T-cell (primary cell): Measurements from ENCODE around the gene UTRN. TPM values are rescaled to one million over a fixed set of nuclear protein-coding genes. Genes with fewer than 3 reads are reported as not detected.

Experiments
- ATAC-seq, 4 experiments: fragments of 200-7000 bp in 3 of 4; fragments of 150-1000 bp in 1 of 4; cut with Tn5 transposase; replicated peaks in 1 of 4; 1 replicate in 3 of 4; 2 replicates in 1 of 4; pipeline ENCODE4 v1.10.0; 2021; ENCODE audit warnings: moderate library complexity in 3 of 4, mild to moderate bottlenecking in 2 of 4, moderate number of reproducible peaks in 1 of 4
- CTCF ChIA-PET, 2 donors: fragments of 300-600 bp; sonication (Branson Sonifier 250); formaldehyde crosslinking; loops; one replicate each; lab custom pipeline; 2022; ENCODE audit warnings: antibody characterized with exemption in 2 of 2; lab: Charles Lee
- POLR2A ChIA-PET, 2 donors: fragments of 300-600 bp; sonication (Branson Sonifier 250); formaldehyde crosslinking; loops; one replicate each; lab custom pipeline; 2022; ENCODE audit warnings: antibody characterized with exemption in 2 of 2; lab: Charles Lee
- DNase-seq, 35 experiments: peaks; one replicate each; pipeline versions ENCODE4 v3.0.0 to v3.0.0-alpha.2; 2013 to 2023
- H3K27ac ChIP-seq: one replicate; pipeline ENCODE4 v1.5.1; 2013; ENCODE audit warnings: low read length
- H3K27me3 ChIP-seq, 2 experiments: replicated peaks in 1 of 2; 1 replicate in 1 of 2; 2 replicates in 1 of 2; pipeline versions ENCODE4 v1.6.1 to v1.7.0; 2013; ENCODE audit warnings: low read length in 1 of 2, mixed read lengths in 1 of 2; ENCODE audit not compliant: control insufficient read depth in 2 of 2, insufficient read depth in 2 of 2; ENCODE audit errors: extremely low read depth in 1 of 2
- H3K36me3 ChIP-seq, 2 donors: 1 replicate in 1 of 2; 2 replicates in 1 of 2; pipeline versions ENCODE4 v1.6.1 to v1.7.0; 2013; ENCODE audit warnings: low read length in 1 of 2; ENCODE audit not compliant: control insufficient read depth in 2 of 2, insufficient read depth in 1 of 2; ENCODE audit errors: extremely low read depth in 1 of 2
- H3K4me1 ChIP-seq, 2 experiments: 1 replicate in 1 of 2; 2 replicates in 1 of 2; pipeline versions ENCODE4 v1.6.1 to v1.7.0; 2013; ENCODE audit warnings: low read length in 2 of 2, mixed read lengths in 1 of 2; ENCODE audit not compliant: insufficient read depth in 2 of 2, control insufficient read depth in 1 of 2; ENCODE audit errors: extremely low read depth in 1 of 2
- H3K4me3 ChIP-seq, 2 donors: 1 replicate in 1 of 2; 2 replicates in 1 of 2; pipeline versions ENCODE4 v1.5.1 to v1.7.0; 2013; ENCODE audit warnings: mild to moderate bottlenecking in 2 of 2, low read length in 1 of 2, moderate library complexity in 1 of 2; ENCODE audit not compliant: control insufficient read depth in 1 of 2; ENCODE audit errors: extremely low read depth in 1 of 2
- H3K9me3 ChIP-seq: 2 replicates; pipeline ENCODE4 v1.7.0; 2013
- H3K27ac Mint-ChIP-seq, 2 donors: one replicate each; pipeline ENCODE4 v1.8.0; 2020 to 2021; ENCODE audit warnings: mild to moderate bottlenecking in 2 of 2, mixed read lengths in 2 of 2
- H3K27me3 Mint-ChIP-seq, 2 donors: one replicate each; pipeline ENCODE4 v1.8.0; 2021 to 2022; ENCODE audit warnings: mixed read lengths in 2 of 2
- H3K36me3 Mint-ChIP-seq: one replicate; pipeline ENCODE4 v1.8.0; 2021; ENCODE audit warnings: mixed read lengths
- H3K4me1 Mint-ChIP-seq, 3 donors: one replicate each; pipeline ENCODE4 v1.8.0; 2020 to 2022; ENCODE audit warnings: mixed read lengths in 3 of 3, mild to moderate bottlenecking in 1 of 3
- H3K4me3 Mint-ChIP-seq, 3 donors: one replicate each; pipeline ENCODE4 v1.8.0; 2020 to 2022; ENCODE audit warnings: mild to moderate bottlenecking in 3 of 3, mixed read lengths in 3 of 3, moderate library complexity in 3 of 3
- H3K9me3 Mint-ChIP-seq, 3 donors: one replicate each; pipeline ENCODE4 v1.8.0; 2020 to 2022; ENCODE audit warnings: mixed read lengths in 3 of 3
- WGBS: methylation state at CpG from one replicate; pipeline ENCODE4 v1.1.5; 2013; ENCODE audit warnings: missing lambda C conversion rate; ENCODE audit not compliant: insufficient coverage; 5-methylcytosine and 5-hydroxymethylcytosine counted together
- total RNA-seq, 35 experiments: library from RNA in 6 of 35; stranded (reverse) in 6 of 35; fragments of 120-200 nt in 1 of 35; gene quantifications; one replicate each; pipeline versions ENCODE4 v1.2.1 to v1.2.4 and lab custom pipeline; 2013 to 2026

UTRN gene
- total RNA-seq, 5 donors from 2014 or later (not counting 1 experiment from before 2014, with no cell fraction given): 130 to 247 (median 164) TPM

DNA sequence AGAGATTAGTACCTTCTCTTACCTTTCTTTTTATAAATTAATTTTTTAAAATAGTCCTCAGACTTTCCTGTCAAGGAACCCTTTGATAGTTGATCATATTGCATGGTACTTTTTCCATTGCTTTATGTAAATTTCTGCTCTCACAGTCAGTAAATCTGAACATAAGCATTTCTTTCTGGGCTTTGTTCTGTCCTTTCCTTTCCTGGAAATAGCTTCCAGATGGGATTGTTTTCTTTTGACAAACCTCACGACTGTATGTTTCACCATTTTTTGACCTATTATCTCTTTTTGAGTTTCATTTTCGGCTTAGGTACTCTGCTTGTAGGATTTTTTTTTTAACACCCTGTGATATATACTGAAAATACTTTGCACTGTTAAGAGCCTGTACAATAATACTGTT lies 32.6 kb downstream of the UTRN start:
- Histone ChIP-seq H3K4me3 (no peak overlapping the region), H3K36me3 (no peaks in the 10 kb centered on the region), H3K9me3 (no peaks in the 10 kb centered on the region), H3K27me3 (no peaks in the 10 kb centered on the region), H3K4me1 (no peaks in the 10 kb centered on the region), H3K27ac (no peak overlapping the region)
- Mint-ChIP-seq H3K27me3 (no peaks in the 10 kb centered on the region), H3K36me3 (no peaks in the 10 kb centered on the region), H3K9me3 (no peaks in the 10 kb centered on the region), H3K27ac (no peak overlapping the region), H3K4me1 (peaks cover 9 to 10% (median 9%) of the 10 kb centered on the region in 3 donors), H3K4me3 (no peak overlapping the region)
- no peak for DNase-seq
- CTCF ChIA-PET: no interaction called here
- ATAC-seq: no peak
- WGBS: no CpG with 5 or more reads among the region's 2 CpGs
- POLR2A ChIA-PET: interaction anchor here in 1 of 2 donors (1.2 kb wide), 1 partner anchor 27 kb away, joined by 3 read pairs; no protein-coding TSS in a partner anchor

DNA sequence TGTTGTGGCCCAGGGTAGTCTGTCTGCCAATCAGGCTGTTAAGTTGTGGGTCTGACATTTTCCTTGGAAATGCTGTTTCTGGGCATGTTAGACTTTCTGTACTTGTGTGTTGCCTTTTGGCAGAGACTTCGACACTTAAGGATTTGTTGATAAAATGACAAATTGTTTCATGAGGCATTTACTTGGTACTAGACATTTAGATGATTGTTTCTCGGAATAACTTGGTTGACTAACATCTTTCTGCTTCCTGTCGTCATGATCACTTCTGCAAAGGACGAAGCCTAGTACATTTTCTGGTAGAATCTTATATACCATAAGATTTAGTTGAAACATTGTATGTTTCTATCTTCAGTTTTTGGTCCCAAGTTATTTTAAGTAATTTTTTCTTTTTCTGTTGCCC lies 34.1 kb downstream of the UTRN start:
- no peak overlapping the region for H3K27ac ChIP-seq
- Mint-ChIP-seq H3K27me3 (no peaks in the 10 kb centered on the region), H3K27ac (no peak overlapping the region), H3K9me3 (no peaks in the 10 kb centered on the region), H3K4me1 (peaks cover 9 to 10% (median 9%) of the 10 kb centered on the region in 3 donors), H3K4me3 (no peak overlapping the region), H3K36me3 (no peaks in the 10 kb centered on the region)
- no peak overlapping the region for H3K4me3 ChIP-seq
- ATAC-seq (no peak), DNase-seq (no peak)
- WGBS: 100% methylated on average over 1 of the region's 4 CpGs
- ChIA-PET POLR2A (interaction anchor here in 1 of 2 donors (0.6 kb wide), 1 partner anchor 191 kb away, joined by 3 read pairs; no protein-coding TSS in a partner anchor), CTCF (interaction anchor here in 1 of 2 donors (0.6 kb wide), 1 partner anchor 87 kb away, joined by 3 read pairs; no protein-coding TSS in a partner anchor)
- H3K27me3 ChIP-seq: no peaks in the 10 kb centered on the region
- H3K9me3 ChIP-seq: no peaks in the 10 kb centered on the region
- no peaks in the 10 kb centered on the region for H3K36me3 ChIP-seq
- no peaks in the 10 kb centered on the region for H3K4me1 ChIP-seq

DNA sequence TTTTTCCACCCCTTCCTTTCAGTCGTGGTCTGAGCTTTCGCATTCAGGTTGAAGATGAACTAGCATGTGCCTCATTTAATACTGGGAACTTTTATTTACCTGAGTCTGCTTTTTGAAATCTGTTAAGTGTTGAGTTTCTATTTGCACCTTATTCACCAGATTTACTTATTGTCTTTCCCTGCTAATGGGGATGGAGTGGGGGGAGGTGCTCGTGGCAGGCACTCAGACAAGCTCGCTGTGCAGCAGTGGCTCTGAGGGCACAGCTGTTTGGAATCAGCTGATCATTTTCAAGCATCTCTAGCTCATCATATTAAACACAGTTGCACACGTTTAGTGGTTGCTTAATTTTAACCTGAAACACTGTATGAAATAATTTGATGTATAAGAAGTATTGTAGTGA lies 35.6 kb downstream of the UTRN start:
- H3K4me1 Mint-ChIP-seq: peaks cover 9 to 13% (median 13%) of the 10 kb centered on the region in 3 donors
- no CpG with 5 or more reads among the region's 5 CpGs for WGBS
- Histone ChIP-seq H3K4me3 (no peak overlapping the region), H3K27ac (no peak overlapping the region), H3K4me1 (no peaks in the 10 kb centered on the region), H3K9me3 (no peaks in the 10 kb centered on the region), H3K27me3 (no peaks in the 10 kb centered on the region), H3K36me3 (no peaks in the 10 kb centered on the region)
- POLR2A ChIA-PET: no interaction called here
- H3K36me3 Mint-ChIP-seq: no peaks in the 10 kb centered on the region
- no peaks in the 10 kb centered on the region for H3K27me3 Mint-ChIP-seq
- DNase-seq: no peak
- peak overlapping the region in 1 of 2 donors; percentile 28 for H3K27ac Mint-ChIP-seq
- CTCF ChIA-PET: no interaction called here
- H3K9me3 Mint-ChIP-seq: no peaks in the 10 kb centered on the region
- H3K4me3 Mint-ChIP-seq: no peak overlapping the region
- no peak for ATAC-seq

DNA sequence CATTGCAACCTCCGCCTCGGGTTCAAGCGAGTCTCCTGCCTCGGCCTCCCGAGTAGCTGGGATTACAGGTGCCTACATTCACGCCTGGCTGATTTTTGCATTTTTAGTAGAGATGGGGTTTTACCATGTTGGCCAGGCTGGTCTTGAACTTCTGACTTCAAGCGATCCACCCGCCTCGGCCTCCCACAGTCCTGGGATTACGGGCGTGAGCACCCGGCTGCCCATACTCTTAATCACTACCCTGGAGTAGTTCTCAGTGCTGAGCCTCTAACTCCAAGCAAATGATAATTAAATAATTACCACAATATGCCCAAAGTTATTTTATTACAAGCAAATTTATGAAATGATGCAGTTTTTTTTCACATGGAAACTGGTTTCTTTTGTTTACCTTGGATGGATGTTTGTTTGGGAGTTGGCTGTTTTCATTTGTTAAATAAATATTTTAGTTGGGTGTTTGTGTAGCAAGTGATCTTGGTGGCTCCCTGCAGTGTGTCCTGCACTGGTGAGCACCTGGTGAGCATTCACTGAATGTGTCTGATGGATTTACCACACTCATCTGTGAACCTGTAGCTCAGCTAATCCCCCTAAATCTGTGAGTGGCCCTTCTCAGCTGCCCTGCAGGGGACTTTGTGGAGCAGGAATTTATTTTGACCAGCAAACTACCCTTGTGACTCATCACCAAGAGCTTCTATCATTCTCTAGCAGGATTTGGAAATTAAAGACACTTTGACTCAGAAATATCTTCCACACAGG lies 36.9 kb downstream of the UTRN start:
- no peak for ATAC-seq

DNA sequence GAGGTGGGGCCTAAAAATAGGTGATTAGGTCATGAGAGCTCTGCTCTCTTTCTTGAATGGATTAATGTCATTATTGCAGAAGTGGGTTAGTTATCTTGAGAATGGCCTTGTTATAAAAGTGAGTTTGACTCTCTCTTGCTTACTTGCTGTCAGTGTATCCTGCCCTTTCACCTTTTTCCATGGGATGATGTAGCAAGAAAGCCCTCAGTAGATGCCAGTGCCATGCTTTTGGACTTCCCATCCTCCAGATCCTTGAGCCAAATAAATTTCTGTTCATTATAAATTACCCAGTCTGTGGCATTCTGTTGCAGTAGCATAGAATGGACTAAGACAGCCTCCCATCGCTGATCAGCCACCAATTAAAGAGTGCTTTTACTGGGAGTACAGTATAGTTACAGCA lies 40.1 kb downstream of the UTRN start:
- ATAC-seq (no peak), DNase-seq (no peak)
- H3K27me3 Mint-ChIP-seq: no peaks in the 10 kb centered on the region
- Histone ChIP-seq H3K27me3 (no peaks in the 10 kb centered on the region), H3K36me3 (no peaks in the 10 kb centered on the region), H3K4me3 (no peak overlapping the region), H3K27ac (no peak overlapping the region), H3K9me3 (no peaks in the 10 kb centered on the region), H3K4me1 (no peaks in the 10 kb centered on the region)
- peaks cover 11 to 16% (median 14%) of the 10 kb centered on the region in 3 donors for H3K4me1 Mint-ChIP-seq
- no peaks in the 10 kb centered on the region for H3K9me3 Mint-ChIP-seq
- ChIA-PET CTCF (no interaction called here), POLR2A (interaction anchor here (0.6 to 0.7 kb wide), 2 partner anchors 21 to 1972 kb away, joined by 3 to 4 read pairs; no protein-coding TSS in a partner anchor)
- WGBS: 100% methylated on average over 1 of the region's 1 CpG
- no peak overlapping the region for H3K4me3 Mint-ChIP-seq
- H3K36me3 Mint-ChIP-seq: no peaks in the 10 kb centered on the region
- H3K27ac Mint-ChIP-seq: no peak overlapping the region

More for the DNA sequence above, 36.9 kb downstream of the UTRN start:
- Mint-ChIP-seq H3K4me3 (no peak overlapping the region), H3K36me3 (no peaks in the 10 kb centered on the region), H3K4me1 (peaks cover 9 to 13% (median 9%) of the 10 kb centered on the region in 3 donors), H3K9me3 (no peaks in the 10 kb centered on the region), H3K27ac (no peak overlapping the region), H3K27me3 (no peaks in the 10 kb centered on the region)
- Histone ChIP-seq H3K27ac (no peak overlapping the region), H3K36me3 (no peaks in the 10 kb centered on the region), H3K9me3 (no peaks in the 10 kb centered on the region), H3K27me3 (no peaks in the 10 kb centered on the region), H3K4me1 (no peaks in the 10 kb centered on the region), H3K4me3 (no peak overlapping the region)
- ChIA-PET CTCF (no interaction called here), POLR2A (no interaction called here)
- no peak for DNase-seq
- WGBS: 100% methylated on average over 5 of the region's 12 CpGs

DNA sequence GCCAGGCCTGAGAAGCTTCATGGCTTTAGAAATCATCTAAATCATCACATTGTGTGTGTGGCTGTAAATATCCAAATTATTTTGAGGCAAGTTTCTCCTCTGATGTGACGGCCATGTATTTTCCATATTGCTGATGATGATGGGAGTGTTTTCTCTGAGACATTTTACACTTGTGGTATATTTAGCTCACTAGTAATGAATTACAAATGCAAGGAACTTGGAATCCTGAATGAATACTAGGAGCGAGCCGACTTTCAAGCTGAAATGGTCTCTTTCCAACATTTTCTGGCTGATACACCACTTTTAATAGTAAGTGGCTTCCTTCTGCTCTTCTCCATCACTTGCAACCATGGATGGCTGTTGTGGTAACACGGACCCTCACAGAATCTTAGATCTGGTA lies 41.3 kb downstream of the UTRN start:
- H3K9me3 Mint-ChIP-seq: no peaks in the 10 kb centered on the region
- WGBS: 100% methylated on average over 1 of the region's 4 CpGs
- ATAC-seq (no peak), DNase-seq (no peak)
- POLR2A ChIA-PET: interaction anchor here in 1 of 2 donors (0.6 kb wide), 1 partner anchor 25 kb away, joined by 3 read pairs; no protein-coding TSS in a partner anchor
- no peak overlapping the region for H3K27ac Mint-ChIP-seq
- Histone ChIP-seq H3K4me1 (no peaks in the 10 kb centered on the region), H3K27ac (no peak overlapping the region), H3K4me3 (no peak overlapping the region), H3K9me3 (no peaks in the 10 kb centered on the region), H3K36me3 (no peaks in the 10 kb centered on the region), H3K27me3 (no peaks in the 10 kb centered on the region)
- no peak overlapping the region for H3K4me3 Mint-ChIP-seq
- peaks cover 5 to 15% (median 5%) of the 10 kb centered on the region in 3 donors for H3K4me1 Mint-ChIP-seq
- no peaks in the 10 kb centered on the region for H3K27me3 Mint-ChIP-seq
- H3K36me3 Mint-ChIP-seq: no peaks in the 10 kb centered on the region
- CTCF ChIA-PET: no interaction called here
